Mesenteric fat pad (tissue), 1 donor: ENCODE measurements around the gene CFAP54. TPM values are rescaled to one million over a fixed set of nuclear protein-coding genes. Genes with fewer than 3 reads are reported as not detected.
"Not testable (repeated sequence)": the region's sequence is repeated elsewhere in the genome, so short reads cannot be mapped to it uniquely, and the experiment has no call there.

Experiments
- DNase-seq: peaks from one replicate; pipeline ENCODE4 v3.0.0-alpha.2; 2020; ENCODE audit warnings: low spot score
- total RNA-seq: library from RNA; stranded (reverse); fragmentation: NEBNext Ultra II Directional; extraction: Animal tissue kit (Norgen Biotek cat#: 25700); gene quantifications from one replicate; pipeline ENCODE4 v1.2.1, GENCODE V29; 2021
- donor health status: DM: yes; HTN: yes; CAD: no.

Gene CFAP54
- total RNA-seq, 1 donor from 2014 or later, result 0.71 TPM

DNA sequence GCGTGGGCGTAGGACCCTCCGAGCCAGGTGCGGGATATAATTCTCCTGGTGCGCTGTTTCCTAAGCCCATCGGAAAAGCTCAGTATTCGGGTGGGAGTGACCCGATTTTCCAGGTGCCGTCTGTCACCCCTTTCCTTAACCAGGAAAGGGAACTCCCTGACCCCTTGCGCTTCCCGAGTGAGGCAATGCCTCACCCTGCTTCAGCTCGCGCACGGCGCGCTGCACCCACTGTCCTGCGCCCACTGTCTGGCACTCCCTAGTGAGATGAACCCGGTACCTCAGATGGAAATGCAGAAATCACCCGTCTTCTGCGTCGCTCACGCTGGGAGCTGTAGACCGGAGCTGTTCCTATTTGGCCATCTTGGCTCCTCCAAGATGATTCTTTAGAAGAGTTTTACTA lies 240.1 kb downstream of the CFAP54 start:
- DNase-seq, result not testable (repeated sequence)

DNA sequence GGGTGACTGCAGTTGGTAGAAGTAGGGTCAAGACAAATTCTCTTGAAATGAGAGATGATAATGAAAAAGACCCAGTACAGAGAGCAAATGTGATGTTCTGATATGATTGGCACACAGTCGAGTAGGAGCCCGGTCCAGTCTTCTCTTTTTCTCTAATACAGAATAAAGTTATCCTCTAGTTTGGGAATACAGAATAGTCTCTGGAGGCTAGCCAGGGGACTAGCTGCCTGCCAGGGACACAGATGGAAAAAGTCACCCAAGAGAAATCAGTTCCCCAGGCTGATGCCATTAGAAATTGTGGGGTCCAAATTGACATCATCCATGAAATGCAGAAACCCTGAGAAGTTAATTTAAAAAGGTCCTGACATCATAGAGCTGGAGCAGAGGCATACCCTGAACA lies 240.5 kb downstream of the CFAP54 start:
- no peak for DNase-seq

DNA sequence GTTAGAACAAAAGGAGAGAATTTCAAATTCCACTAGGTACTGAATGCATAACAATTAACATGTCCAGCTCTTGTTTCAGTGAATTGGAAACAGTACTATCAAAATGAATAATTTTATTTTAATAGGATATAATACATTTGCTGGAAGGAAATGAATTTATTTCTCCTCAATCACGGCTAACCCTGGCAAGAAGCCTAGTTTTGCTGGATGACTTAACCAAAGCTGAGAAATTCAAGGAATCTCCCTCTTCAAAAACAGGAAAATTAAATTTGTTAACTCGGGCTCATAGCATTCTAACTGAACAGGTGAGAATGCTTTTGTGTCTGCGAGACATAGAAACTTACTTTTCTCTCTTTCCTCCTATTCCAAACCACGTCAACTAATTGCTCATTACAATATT lies 254.2 kb downstream of the CFAP54 start:
- no peak for DNase-seq

DNA sequence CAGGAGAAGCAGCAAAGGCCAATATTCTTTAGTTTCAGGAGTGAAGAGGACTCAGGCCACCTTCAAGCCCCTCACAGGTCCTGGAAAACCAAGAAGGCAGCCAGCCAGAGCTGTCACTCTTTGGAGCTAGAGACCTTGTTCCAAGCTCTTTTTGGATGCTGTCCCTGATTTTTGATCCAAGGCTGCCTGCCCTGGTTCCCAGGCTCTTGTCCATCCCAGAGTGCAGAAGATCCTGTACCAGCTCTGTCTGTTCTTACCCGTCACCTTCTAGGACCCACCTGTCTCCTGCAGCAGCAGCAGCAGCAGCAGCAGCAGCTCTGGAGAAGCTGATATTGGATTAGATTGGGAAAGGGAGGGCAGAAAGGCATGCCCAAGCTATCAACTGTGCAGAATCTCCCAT lies 260.6 kb downstream of the CFAP54 start:
- no peak for DNase-seq

DNA sequence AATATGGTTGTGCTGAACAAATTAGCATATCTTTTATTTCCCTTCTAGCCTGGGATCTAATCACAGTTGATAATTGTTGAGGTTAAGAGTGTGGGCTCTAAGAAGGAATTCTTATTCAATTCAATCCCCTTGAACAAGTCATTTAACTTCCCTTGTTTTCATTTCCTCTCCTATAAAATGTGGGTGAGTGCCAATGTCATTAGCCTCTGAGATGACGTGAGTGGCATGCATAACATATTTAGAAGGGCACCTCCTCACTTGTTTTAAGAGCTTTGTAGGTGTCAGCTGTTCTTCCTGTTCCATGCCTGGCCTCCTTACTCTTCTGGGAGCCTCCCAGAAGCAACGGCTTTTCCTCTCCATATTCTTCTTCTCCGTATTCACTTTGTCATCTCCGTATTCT lies 262.2 kb downstream of the CFAP54 start:
- no peak for DNase-seq

DNA sequence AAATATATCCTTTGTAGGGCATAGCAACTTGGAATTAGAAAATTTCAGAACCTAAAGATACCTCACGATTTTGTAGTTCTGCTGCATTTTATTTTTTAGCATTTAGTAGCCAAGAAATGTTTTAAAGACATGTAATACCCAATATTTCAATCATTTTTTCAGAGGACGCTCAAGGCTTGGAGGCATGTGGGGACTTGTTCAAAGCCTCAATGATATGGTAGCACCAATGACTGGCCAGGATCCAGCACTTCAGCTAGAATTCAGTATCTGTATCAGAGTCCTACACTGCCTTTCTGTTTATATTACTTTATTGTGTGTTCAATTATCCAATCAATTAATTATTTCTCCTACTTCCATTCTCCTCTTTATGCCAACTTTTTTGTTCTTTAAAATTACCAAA lies 262.8 kb downstream of the CFAP54 start:
- DNase-seq, result no peak

DNA sequence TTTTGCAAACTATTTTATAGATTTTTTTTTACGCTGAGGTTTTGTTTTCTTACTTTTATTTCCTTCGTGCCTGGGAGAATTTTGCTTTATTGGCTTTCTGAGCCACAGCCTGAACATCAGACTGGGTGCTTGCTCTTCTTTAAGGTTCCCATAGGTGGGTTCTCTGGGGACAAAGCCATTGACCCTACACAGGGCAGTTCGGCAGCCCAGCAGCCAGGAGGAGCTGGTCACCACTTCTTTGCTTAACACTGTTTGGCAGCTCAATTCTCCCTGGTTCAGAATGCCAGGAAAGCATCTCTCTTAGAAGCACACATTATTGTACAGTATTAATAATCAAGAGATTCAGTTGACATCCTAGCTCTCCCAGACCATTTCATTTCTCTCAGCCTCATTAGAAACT lies 276.9 kb downstream of the CFAP54 start:
- DNase-seq, result no peak

DNA sequence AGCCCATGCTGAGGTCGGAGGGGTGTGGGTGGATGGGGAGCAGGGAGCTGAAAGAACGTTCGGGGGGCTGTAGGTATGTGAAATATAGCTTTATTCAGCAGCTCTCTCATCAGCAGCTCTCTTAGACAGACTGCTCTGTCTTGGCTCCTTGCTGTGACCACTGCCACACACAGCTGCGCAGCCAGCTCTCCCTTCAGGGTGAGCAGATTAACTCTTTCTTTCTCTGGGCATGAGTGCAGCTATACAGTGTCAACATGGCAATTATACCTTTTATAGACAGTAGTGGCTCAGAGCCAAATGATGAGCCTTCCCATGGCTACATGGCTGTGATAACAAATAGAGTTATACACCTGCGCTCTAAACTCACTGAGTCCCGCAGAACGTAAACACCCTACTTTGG lies 280.0 kb downstream of the CFAP54 start:
- DNase-seq, result no peak

DNA sequence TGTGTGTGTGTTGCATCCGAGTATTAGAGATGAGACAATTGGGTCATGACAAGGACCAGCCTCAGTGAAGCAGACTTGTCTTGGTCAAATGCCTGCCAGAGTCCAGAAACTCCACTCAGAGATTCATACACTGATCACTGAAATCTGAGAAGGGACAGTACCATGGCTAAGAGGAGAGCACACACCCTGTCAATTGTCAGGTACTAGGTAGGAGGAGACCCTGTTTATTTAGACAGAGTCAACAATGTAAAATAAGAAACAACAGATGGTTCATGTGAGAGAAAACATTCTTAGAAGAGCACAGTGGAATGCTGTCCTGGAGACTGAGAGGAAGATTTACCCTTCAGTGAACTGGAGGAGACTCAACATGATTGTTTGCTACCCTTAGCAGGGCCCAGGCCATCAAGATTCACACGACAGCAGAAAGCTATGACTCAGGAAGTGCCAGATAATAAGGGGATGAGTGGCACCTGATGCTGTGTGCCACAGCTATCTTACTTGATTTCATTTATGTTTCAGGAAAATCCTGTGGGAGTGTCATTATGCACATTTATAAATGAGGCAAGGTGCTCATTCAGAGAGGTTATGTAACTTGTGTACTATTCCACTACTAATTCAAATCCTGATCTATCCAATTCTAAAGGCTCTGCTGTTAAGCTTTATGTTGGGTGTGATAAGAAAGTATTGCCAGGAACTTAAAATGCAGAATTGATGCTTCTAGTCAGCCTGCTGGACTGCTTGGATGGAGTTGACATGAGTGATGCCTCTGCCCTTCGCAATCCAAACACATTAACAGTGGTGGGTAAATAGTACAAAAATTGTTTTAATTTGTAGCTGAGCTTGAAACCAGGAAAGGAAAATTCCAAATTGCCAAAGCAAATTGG lies 281.1 kb downstream of the CFAP54 start:
- DNase-seq, result no peak

DNA sequence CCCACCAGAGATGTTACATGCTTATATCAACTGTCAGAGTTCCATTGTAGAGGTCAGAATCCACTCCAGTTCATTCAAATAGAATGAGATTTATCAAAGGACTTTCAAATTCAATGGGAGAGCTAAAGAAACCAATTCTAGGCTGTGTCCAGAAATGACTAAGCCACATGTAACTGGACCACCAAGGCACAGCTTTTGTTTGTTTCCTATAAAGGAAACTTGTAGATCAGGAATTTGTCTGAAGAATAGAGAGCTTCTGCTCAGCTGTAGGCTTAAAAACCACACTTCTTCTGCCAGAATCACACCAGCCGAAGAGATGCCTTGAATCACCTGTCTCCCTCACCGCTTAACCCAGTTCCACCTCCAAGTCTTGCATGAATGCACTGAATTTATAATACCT lies 283.7 kb downstream of the CFAP54 start:
- DNase-seq, result no peak

DNA sequence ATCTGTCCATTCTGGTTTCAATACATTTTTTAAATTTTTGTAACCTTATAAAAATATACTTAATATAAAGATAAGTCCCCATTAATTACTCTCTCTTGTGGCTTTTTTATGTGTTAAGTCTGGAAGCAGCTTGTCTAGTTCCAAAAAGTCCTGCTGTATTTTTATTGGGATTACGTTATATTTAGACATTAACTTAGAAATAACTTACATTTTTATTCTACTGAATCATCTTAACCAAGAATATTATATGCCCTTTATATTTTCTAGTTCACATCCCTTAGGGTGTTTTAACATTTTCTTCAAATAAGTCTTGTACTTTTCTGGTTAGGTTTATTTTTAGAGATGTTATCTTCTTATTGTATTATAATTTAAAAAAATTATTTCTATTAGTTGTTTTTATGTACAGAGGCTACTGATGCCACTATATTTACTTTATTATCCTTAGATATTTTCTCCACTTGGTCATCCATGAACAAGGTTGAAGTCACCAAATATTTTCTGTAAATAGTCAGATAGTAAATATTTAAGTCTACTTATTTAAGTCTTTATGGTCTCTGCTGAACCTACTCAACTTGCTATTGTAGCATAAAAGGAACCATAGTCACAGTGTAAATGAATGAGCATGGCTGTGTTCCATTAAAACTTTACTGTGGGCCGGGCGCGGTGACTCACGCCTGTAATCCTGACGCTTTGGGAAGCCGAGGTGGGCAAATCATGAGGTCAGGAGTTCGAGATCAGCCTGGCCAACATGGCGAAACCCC lies 285.3 kb downstream of the CFAP54 start:
- DNase-seq, result no peak

DNA sequence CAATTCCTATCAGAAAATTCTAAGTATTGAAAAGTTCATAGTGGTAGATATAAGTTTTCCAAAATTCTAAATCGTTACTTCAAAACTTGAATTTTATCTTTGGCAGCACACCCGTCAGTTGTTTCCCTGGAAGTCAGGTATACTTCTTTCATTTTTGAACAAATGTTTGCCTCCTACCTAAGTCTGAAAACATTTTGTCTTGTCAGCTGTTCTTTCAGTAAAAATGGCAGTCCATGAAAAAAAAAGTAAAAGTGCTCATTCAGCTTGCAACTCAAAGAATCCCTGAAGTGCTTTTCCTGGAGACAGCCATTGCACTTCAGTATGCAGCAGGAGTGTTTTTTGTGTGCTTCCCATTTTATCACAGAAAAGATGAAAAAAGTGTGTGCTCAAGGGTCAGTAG lies 287.5 kb downstream of the CFAP54 start:
- no peak for DNase-seq

DNA sequence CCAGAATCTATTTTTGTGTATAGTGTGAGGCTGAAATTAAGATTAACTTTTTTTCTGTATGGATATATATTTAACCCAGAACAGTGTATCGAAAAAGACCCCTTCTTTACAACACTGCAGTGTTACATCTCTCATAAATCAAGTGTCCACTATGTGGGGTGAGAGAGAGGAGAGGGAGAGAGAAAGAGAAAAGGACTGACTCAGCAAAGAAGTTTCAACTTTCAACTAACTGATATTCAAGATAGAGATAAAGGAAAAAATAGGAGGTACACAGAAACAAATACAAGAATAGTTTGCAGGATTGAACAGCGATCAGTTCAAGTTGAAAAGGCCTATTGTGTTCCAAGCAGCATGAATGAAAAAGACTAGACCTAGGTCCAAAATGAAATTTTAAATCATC lies 291.0 kb downstream of the CFAP54 start:
- no peak for DNase-seq

DNA sequence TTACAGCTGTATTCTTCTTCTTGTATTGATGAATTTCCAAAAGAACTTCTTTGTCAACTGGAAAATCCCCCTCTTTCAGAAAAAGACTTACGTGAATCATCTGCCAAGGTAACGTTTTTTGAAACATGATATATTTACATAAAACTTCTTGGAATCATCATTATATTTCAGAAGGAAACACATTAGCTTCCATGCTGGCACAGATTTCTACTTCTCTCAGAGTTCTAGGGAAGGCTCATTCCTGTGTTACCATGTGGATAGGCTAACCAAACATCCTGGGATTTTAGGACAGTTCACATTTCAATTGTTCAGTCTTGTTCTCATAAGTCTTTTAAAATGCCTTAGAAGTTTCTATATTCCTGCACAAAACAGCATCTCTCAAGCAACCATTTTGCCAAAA lies 297.4 kb downstream of the CFAP54 start:
- DNase-seq, result no peak

DNA sequence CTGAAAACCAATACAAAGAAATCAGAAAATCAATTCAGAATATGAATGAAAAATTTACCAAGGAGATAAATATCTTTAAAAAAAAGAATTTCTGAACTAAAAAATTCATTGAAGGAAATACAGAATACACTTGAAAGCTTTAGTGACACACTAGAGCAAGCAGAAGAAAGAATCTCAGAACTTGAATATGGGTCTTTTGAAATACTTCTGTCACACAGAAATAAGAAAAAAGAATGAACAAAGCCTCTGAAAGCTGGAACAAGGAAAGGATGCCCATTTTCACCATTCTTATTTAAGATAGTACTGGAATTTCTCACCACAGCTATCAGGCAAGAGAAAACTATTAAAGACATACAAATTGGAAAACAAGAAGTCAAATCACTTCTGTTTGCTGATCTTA lies 314.6 kb downstream of the CFAP54 start:
- DNase-seq, result no peak

DNA sequence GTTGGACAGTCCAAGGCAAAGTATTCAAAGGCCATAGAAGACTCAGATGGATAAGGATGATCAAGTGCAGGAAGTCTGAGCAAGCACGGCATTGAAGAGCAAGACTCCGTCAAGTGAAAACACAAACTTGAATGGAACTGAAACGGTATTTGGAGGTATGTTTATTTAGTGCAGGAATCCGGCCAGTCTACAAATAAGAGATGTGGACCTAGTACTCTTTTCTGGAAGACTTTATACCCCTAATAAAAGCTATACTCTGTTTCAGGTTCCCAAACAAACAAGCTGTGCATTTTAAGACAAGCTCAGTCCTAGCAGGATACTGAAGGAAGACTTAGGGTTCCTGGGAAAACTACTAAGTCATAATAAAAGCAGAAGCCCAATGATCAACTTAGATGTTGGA lies 316.9 kb downstream of the CFAP54 start:
- DNase-seq, result no peak

DNA sequence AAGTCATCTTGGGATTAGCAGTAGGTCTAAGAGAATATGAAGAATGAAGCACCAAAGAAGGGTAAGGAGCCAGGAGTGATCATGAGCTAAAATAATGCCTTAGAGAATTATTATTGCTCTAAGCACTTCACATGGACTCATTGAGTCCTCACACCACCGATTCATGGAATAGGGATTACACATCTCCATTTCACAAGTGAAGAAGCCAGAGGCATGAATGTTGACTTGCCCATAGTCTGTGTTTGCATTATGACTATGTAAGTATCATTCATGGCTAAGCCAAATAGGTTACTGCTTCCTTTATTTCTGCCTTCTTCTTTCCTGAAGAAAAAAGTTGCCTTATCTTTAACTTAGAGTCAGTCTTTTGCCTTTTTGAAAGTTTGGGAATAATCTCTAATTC lies 318.4 kb downstream of the CFAP54 start:
- no peak for DNase-seq

DNA sequence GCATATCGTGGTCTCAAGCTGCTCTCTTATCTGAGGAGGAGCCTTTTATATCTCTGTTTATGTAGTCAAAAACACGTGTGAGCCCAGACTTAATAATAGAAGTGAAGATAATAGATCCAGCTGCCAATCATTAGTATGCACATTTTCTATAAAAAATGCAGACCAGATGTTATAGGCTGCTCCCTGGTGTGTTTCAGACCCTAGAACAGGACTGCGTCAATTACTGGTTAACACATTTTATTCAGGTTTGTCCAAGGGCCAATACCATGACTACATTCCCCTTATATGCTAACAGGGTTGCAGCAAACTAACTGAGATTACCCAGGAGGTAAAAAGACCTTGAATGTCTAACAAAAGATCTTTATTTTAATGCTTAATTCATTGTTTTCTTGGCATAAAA lies 319.2 kb downstream of the CFAP54 start:
- DNase-seq, result no peak

DNA sequence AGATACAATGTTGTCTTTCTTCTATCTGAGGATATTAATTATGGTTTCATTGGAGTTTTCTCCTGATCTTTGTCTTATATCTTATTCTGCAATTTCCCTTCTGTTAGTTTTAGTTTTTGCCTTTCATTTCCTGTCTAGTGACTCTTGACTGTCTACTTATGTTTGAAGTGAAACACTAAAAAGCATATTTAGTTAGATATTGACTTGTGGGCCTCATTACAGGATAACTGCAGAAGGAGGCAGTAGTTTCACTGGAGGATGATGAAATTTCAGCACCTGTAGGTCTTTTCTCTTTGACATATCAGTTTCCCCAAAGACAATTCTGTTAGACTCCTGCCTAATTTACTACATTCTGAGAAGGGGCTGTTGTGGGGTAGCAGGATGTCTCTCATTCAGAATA lies 320.1 kb downstream of the CFAP54 start:
- no peak for DNase-seq

DNA sequence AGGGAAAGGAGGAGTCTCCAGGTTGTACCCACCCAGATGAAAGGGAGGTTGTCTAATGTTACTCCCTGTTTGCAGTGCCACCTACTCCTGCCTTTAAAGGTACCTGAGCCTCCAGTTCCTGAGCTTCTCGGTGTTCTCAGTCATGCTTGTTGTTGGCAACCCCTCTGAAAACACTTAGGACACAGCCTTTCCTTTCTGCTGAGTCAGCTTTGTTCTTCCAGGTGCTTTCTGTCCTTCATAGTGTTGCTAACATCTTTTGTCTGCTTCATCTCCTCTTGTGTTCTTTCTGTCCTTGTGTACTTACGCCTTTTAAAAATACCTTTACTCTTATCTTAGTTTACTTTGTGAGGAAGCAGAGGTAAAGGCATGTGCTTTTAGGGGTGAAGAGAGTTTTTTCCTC lies 320.7 kb downstream of the CFAP54 start:
- DNase-seq, result no peak

DNA sequence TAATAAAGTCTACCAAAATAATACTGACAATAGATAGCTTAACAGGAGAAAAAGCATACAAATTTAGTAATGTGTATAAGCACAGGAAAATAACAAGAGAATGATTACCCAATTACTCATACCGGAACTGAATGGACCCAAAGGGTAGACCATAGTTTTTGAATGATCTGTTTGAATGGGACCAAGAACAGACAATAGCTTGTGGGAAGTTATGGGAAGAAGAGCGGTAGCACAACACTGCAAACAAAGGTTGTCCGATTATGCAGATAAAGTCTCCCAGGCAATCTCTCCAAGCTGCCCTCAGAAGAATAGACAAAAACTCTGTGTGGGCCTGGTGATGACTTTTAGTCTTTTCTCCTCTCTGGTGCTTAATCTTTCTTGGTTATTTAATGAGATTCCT lies 321.1 kb downstream of the CFAP54 start:
- DNase-seq, result no peak

DNA sequence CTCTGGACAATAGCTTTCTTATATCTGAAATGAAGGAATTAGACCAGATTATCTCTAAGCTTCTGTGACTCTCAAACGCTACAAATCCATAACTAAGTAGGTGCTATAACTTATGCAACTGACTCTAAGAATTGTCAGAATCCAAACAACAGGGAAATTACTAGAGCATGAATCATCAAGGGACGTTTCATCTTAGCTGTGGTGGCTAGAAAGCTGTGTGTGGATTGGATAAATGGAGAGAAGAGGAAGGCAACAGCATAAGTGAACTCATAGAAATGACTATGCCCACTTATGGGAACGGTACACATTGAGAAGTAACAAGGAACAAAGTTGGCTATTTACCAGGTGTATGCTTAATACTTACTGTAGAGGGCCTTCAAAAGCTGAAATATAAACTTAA lies 321.7 kb downstream of the CFAP54 start:
- no peak for DNase-seq

DNA sequence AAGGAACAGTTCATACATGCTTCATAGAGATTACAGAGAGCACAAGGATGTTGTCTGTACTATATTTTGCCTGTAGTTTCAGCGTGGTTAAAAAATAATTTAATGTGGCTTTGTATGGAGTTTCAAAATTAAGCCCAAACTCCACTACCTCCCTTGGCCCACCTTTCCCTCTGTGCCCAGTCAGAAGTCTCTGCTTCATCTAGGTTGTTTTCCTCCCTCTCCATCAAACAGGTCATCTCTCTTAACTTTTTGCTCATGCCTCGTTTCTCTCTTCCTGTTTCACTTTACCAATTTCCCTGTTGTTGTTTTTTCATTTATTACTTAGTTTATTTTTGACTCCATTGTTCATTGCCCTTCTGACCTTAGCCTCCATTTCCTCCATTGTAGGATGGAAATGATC lies 322.8 kb downstream of the CFAP54 start:
- no peak for DNase-seq
